Measurements from ENCODE around the gene CSNK1G3. TPM values are rescaled to one million over a fixed set of nuclear protein-coding genes. Genes with fewer than 3 reads are reported as not detected.
A peak's percentile ranks its signal among the peaks of the same experiment; 100 is the strongest.

The CSNK1G3 gene
- total RNA-seq, 4 donors from 2014 or later = 14.6 to 23.2 (median 21.5) TPM

DNA sequence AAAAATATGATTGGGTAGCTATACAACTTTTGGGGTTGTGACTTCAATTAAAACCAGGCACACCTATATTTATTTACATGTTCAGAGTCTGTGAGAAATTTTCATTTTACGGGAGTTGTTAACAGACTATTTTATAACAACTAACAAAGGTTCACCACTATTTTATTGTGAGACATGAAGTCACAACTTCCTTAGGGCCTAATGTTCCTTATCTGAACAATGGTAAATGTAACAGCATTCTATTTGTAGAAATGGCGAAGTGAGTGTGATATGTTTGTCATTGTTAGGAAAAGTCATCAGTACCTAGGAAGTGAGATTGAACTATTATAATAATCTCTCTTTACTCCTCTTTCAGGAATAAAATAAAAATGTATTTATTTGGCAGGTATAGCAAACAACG is 67.4 kb downstream of the CSNK1G3 start:
- Histone ChIP-seq H3K36me3 (peaks cover 0 to 4% of the 10 kb centered on the region in 2 donors), H3K4me1 (no peaks in the 10 kb centered on the region), H3K27me3 (no peaks in the 10 kb centered on the region), H3K9me3 (no peaks in the 10 kb centered on the region), H3K4me3 (no peak overlapping the region), H3K27ac (peak overlapping the region; percentile 13 to 53 (median 36))
- intact Hi-C loops (cut with DNase I; ENCODE audit: low total_unique reads) (no loop called here), in situ Hi-C loops (cut with MboI; ENCODE audit: low sequenced_read_pairs in 4 of 4) (no loop called here)
- ATAC-seq = peak in 1 of 2 donors; percentile 45
- no peak for DNase-seq
- TF ChIP-seq, protein P1, sequence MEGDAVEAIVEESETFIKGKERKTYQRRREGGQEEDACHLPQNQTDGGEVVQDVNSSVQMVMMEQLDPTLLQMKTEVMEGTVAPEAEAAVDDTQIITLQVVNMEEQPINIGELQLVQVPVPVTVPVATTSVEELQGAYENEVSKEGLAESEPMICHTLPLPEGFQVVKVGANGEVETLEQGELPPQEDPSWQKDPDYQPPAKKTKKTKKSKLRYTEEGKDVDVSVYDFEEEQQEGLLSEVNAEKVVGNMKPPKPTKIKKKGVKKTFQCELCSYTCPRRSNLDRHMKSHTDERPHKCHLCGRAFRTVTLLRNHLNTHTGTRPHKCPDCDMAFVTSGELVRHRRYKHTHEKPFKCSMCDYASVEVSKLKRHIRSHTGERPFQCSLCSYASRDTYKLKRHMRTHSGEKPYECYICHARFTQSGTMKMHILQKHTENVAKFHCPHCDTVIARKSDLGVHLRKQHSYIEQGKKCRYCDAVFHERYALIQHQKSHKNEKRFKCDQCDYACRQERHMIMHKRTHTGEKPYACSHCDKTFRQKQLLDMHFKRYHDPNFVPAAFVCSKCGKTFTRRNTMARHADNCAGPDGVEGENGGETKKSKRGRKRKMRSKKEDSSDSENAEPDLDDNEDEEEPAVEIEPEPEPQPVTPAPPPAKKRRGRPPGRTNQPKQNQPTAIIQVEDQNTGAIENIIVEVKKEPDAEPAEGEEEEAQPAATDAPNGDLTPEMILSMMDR (IDR thresholded peaks at IDR 0.05 in 4 of 5, conservative IDR thresholded peaks at IDR 0.05 in 1 of 5) = no peak
- no peak for TF ChIP-seq POLR2A (IDR thresholded peaks at IDR 0.05)

DNA sequence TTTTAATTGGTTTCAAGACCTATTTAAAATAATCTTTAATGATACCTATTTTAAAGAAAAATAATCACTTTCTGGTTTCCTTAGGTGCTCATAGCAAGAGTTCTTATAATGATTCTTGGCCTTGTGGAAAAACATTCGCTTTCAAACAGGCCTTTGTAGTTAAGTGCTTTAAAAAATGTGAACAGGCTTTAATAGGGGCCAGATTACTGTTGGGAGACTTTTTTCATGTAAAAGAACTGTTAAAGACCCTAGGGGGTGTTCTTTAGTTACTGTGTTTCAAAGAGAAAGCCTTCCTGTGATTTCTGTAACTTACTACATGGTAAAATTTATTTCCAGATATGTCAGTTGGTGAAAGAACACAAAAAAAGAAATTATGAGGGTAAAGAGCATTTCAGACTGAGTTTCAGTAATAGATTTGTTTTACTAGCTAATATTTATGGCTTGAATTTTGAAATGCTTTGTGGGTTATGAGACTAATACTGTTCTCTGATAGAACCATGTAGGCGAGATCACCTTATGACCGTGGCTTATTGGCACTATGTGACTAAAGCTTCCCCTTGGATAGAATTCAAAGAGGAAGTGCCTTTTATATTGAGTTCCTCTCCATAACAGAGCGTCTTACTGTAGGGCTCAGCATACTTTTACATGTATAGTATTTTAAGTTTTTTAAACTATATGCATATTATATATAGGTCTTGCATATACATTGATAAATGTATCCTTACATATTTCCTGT is 70.7 kb downstream of the CSNK1G3 start:
- Histone ChIP-seq H3K27me3 (no peaks in the 10 kb centered on the region), H3K27ac (peak overlapping the region in 1 of 4 donors; percentile 16), H3K4me1 (no peaks in the 10 kb centered on the region), H3K9me3 (no peaks in the 10 kb centered on the region), H3K36me3 (peaks cover 0 to 1% of the 10 kb centered on the region in 2 donors), H3K4me3 (no peak overlapping the region)
- intact Hi-C loops (cut with DNase I; ENCODE audit: low total_unique reads) (no loop called here), in situ Hi-C loops (cut with MboI; ENCODE audit: low sequenced_read_pairs in 4 of 4) (no loop called here)
- DNase-seq = no peak
- TF ChIP-seq POLR2A (IDR thresholded peaks at IDR 0.05) = no peak
- TF ChIP-seq, protein P1 (IDR thresholded peaks at IDR 0.05 in 4 of 5, conservative IDR thresholded peaks at IDR 0.05 in 1 of 5) = no peak
- ATAC-seq = no peak

DNA sequence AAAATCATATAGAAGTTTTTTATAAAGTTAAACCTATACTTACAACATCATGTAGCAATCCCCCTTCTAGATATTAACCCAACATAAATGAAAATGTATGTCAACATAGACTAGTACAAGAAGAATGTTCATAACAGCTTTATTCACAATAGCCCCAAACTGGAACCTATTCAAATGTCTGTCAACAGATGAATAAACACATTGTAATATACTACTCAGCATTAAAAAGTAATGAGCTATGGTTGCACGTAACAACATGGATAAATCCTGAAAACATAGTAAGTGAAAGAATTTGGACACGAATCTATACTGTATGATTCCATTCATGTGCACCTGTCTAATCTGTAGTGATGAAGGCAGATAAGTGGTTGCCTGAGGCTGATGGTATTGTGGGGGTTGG is 73.9 kb downstream of the CSNK1G3 start:
- TF ChIP-seq POLR2A (IDR thresholded peaks at IDR 0.05) = no peak
- TF ChIP-seq, protein P1 (IDR thresholded peaks at IDR 0.05 in 4 of 5, conservative IDR thresholded peaks at IDR 0.05 in 1 of 5) = no peak
- no peak for DNase-seq
- intact Hi-C loops (cut with DNase I; ENCODE audit: low total_unique reads) = no loop called here
- ATAC-seq = no peak
- Histone ChIP-seq H3K4me3 (no peak overlapping the region), H3K36me3 (no peaks in the 10 kb centered on the region), H3K9me3 (no peaks in the 10 kb centered on the region), H3K27ac (no peak overlapping the region), H3K27me3 (no peaks in the 10 kb centered on the region), H3K4me1 (no peaks in the 10 kb centered on the region)
- in situ Hi-C loops (cut with MboI; ENCODE audit: low sequenced_read_pairs in 4 of 4) = no loop called here

DNA sequence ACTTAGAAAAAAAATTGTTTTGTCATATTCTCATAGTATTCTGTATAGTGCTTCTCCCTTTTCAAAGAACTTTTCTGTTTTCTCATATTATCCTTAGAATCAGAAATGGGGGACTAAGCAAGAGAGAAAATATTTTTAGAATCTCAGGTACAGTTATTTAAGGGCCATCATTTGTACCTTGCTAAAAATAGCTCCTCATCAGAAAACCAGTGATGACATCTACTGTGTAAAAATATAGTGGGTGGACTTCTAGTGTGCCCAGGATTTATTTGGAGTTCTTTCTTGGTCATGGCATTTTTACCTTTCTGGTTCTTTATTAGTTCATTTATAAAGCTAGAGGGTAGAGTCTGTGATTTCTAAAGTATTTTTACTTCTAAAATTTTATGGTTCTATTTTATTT is 82.5 kb downstream of the CSNK1G3 start:
- intact Hi-C loops (cut with DNase I; ENCODE audit: low total_unique reads) (loop anchor here (5.0 kb wide), 1 partner anchor 82 kb away; the partner anchor contains the start of gene CSNK1G3), in situ Hi-C loops (cut with MboI; ENCODE audit: low sequenced_read_pairs in 4 of 4) (loop anchor here in 1 of 4 donors (10.0 kb wide), 1 partner anchor 180 kb away; no protein-coding TSS in a partner anchor)
- TF ChIP-seq, protein P1 (IDR thresholded peaks at IDR 0.05 in 4 of 5, conservative IDR thresholded peaks at IDR 0.05 in 1 of 5) = no peak
- no peak for TF ChIP-seq POLR2A (IDR thresholded peaks at IDR 0.05)
- H3K4me3 ChIP-seq = no peak overlapping the region
- ATAC-seq = peak in 1 of 2 donors; percentile 62
- no peaks in the 10 kb centered on the region for H3K4me1 ChIP-seq
- H3K36me3 ChIP-seq = peaks cover 0 to 13% of the 10 kb centered on the region in 2 donors
- H3K9me3 ChIP-seq = no peaks in the 10 kb centered on the region
- no peak for DNase-seq
- no peaks in the 10 kb centered on the region for H3K27me3 ChIP-seq
- no peak overlapping the region for H3K27ac ChIP-seq

All from gastrocnemius medialis (tissue), 4 donors.